Hepatocyte (in vitro differentiated cells): ENCODE data around the gene FAM221A.

ENCODE experiments used
- CTCF ChIP-seq: fragments of 200-600 bp; sonication (generic); IDR thresholded peaks from 2 replicates; pipeline ENCODE4 v1.5.1; 2016; ENCODE audit warnings: antibody characterized with exemption, mild to moderate bottlenecking; ENCODE audit not compliant: poor library complexity
- EZH2 ChIP-seq: fragments of 200-600 bp; sonication (generic); IDR thresholded peaks from 2 replicates; pipeline ENCODE4 v1.6.1; 2016; ENCODE audit warnings: antibody characterized with exemption, mild to moderate bottlenecking, borderline replicate concordance

- no peak for TF ChIP-seq CTCF
- TF ChIP-seq EZH2 = no peak
These were observed 63.2 kb downstream of the FAM221A start for GRCh38 chr7:23743226-23743625.
